ENCODE measurements around the gene CDYL.

The CDYL gene

GRCh38 chr6:4973415-4973814 is 197.2 kb downstream of the CDYL start:
- no peak for DNase-seq (ENCODE audit: low read depth)
- no peak for TF ChIP-seq CTCF (conservative IDR thresholded peaks at IDR 0.05; ENCODE audit: low read depth, low read length)
- no peak overlapping the region for H3K4me3 ChIP-seq (ENCODE audit: low read length)

DNA sequence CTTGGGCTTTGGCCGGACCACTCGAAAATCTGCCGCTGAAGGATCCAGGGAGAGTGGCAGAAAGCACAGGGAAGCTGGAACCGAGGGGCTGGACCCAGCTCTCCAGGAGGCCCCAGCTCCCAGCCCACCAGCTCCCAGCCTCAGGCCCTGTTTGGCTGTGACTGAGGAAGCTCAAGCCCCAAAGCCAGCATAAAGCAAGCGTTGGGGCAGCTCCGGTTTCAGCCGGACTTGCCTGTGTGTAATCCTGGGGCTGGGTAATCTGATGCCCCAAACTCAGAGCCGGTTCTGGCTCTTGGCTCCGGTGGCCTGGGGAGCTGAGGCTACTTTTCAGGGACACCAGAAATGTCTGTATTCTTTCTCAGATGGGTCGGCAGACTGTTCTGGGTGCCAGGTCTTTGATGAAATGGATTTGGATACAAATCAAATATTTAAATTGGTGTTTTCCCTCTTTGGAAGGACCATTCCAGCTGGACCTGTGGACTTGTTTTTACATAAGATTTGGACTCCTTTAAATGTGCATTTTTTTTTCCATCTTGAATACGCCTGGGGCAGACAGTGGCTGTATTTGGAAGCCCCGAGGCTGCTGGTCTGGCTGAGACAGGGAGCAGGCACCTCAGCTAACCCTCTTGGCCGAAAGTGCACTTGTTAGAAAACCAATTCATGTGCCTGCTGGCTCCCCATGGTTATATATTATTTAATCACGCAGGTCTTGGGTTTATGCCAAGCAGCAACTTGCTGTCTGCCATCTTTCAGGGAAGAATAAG is 198.0 kb downstream of the CDYL start:
- TF ChIP-seq CTCF (conservative IDR thresholded peaks at IDR 0.05; ENCODE audit: low read depth, low read length), result no peak
- no peak for DNase-seq (ENCODE audit: low read depth)

GRCh38 chr6:4974962-4975361 is 198.8 kb downstream of the CDYL start:
- TF ChIP-seq CTCF (conservative IDR thresholded peaks at IDR 0.05; ENCODE audit: low read depth, low read length), result no peak
- DNase-seq (ENCODE audit: low read depth), result no peak
- H3K4me3 ChIP-seq (ENCODE audit: low read length), result no peak overlapping the region

More for the DNA sequence above, 198.0 kb downstream of the CDYL start:
- no peak overlapping the region for H3K4me3 ChIP-seq (ENCODE audit: low read length)

DNA sequence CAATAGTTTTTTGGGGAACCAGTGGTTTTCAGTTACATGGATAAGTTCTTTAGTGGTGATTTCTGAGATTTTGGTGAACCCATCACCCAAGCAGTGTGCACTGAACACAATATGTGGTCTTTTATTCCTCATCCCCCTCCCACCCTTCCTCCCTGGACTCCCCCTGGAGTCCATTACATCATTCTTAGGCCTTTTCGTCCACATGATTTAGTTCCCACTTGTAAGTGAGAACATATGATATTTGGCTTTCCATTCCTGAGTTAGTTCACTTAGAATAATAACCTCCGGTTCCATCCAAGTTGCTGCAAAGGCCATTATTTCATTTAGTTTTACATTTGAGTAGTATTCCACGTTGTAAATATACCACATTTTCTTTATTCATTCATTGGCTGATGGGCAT is 199.3 kb downstream of the CDYL start:
- TF ChIP-seq CTCF (conservative IDR thresholded peaks at IDR 0.05; ENCODE audit: low read depth, low read length), result no peak
- no peak overlapping the region for H3K4me3 ChIP-seq (ENCODE audit: low read length)
- no peak for DNase-seq (ENCODE audit: low read depth)

- no peak for TF ChIP-seq CTCF (conservative IDR thresholded peaks at IDR 0.05; ENCODE audit: low read depth, low read length)
- no peak overlapping the region for H3K4me3 ChIP-seq (ENCODE audit: low read length)
- no peak for DNase-seq (ENCODE audit: low read depth)
Observed at GRCh38 chr6:4977468-4977867, 201.3 kb downstream of the CDYL start.

- no peak for TF ChIP-seq CTCF (conservative IDR thresholded peaks at IDR 0.05; ENCODE audit: low read depth, low read length)
- DNase-seq (ENCODE audit: low read depth), result no peak
- H3K4me3 ChIP-seq (ENCODE audit: low read length), result no peak overlapping the region
Observed at GRCh38 chr6:4979426-4979825, 203.2 kb downstream of the CDYL start.

GRCh38 chr6:4981761-4982160 is 205.6 kb downstream of the CDYL start:
- no peak for TF ChIP-seq CTCF (conservative IDR thresholded peaks at IDR 0.05; ENCODE audit: low read depth, low read length)
- H3K4me3 ChIP-seq (ENCODE audit: low read length), result no peak overlapping the region
- no peak for DNase-seq (ENCODE audit: low read depth)

Measured in retinal pigment epithelial cell (primary cell).